Type B pancreatic cell (in vitro differentiated cells): ENCODE data around the gene MEF2C. TPM values are rescaled to one million over a fixed set of nuclear protein-coding genes. Genes with fewer than 3 reads are reported as not detected.

Experiments
- DNase-seq: peaks from one replicate; pipeline ENCODE4 v3.0.0; 2021; ENCODE audit warnings: mixed read lengths; ENCODE audit not compliant: unreplicated experiment; ENCODE audit errors: extremely low spot score
- H3K27ac Mint-ChIP-seq: 2 replicates; pipeline ENCODE4 v1.8.0; 2021; ENCODE audit warnings: mild to moderate bottlenecking, mixed read lengths
- H3K27me3 Mint-ChIP-seq: 2 replicates; pipeline ENCODE4 v1.8.0; 2021; ENCODE audit warnings: mixed read lengths
- H3K36me3 Mint-ChIP-seq: 2 replicates; pipeline ENCODE4 v1.8.0; 2021; ENCODE audit warnings: mixed read lengths
- H3K4me1 Mint-ChIP-seq: one replicate; pipeline ENCODE4 v1.8.0; 2021; ENCODE audit warnings: mixed read lengths; ENCODE audit not compliant: unreplicated experiment
- H3K4me3 Mint-ChIP-seq: 2 replicates; pipeline ENCODE4 v1.8.0; 2021; ENCODE audit warnings: mild to moderate bottlenecking, mixed read lengths
- H3K9me3 Mint-ChIP-seq: 2 replicates; pipeline ENCODE4 v1.8.0; 2021; ENCODE audit warnings: mixed read lengths
- CTCF ChIP-seq: fragments of 200-600 bp; sonication (generic); conservative IDR thresholded peaks from 2 replicates; pipeline ENCODE4 v1.5.0; 2021; ENCODE audit warnings: antibody characterized with exemption, mild to moderate bottlenecking
- total RNA-seq: library from RNA; stranded (reverse); gene quantifications from 2 replicates; pipeline ENCODE4 v1.2.1, GENCODE V29; 2021; ENCODE audit warnings: low replicate concordance

The MEF2C gene
- total RNA-seq, 1 donor from 2014 or later: 12.0 TPM

DNA sequence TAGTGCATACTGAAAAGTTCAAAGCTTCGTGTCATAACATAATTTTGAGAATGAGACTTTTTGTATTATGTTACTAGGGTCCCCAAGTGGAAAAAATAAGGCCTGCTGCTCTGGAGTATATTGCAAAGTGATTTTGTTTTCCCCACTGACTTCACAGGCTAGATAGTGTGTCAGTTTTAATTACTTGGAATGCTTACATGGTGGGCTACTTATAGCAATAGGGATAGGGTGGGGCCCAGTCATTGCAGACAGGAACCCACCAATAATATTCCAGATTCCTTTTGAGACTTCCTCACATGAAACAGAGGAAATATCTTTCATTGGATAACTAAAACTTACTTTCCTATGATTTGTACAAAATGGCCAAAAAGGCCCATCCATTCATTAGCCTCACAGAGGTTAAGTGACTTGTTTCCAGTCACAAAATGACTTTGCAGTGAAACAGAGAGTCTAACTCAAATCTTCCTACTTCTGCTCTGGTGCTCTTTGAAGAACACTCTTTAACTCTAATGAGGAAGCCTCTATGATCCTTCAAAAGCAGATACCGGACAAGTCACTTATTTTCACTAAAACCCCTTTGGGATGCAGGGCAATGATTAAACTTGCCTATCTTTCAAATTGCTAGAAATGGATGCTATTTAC is 16.2 kb upstream of the MEF2C start:
- Mint-ChIP-seq H3K4me1 (no peaks in the 10 kb centered on the region), H3K4me3 (no peak overlapping the region), H3K9me3 (no peaks in the 10 kb centered on the region), H3K27me3 (no peaks in the 10 kb centered on the region), H3K27ac (no peak overlapping the region), H3K36me3 (no peaks in the 10 kb centered on the region)
- no peak for TF ChIP-seq CTCF
- no peak for DNase-seq

DNA sequence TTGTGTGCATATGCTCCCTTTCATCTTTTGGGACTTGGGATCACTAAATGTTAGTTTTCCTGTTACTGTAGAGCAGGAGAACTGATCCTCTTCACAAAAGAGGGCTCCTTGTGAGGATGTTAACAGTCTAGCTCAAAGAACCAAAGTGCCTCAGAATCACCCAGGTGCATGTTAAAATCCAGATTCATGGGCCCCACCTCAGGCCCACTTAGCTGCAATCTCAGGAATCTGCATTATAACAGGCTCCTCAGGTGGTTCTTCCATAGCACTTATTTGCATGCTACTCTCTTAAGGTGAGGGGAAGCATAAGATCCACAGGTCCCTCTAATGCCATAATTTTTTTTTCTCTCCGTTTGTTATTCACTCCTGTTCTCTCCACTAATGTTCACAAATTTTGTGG is 14.8 kb upstream of the MEF2C start:
- no peak overlapping the region for H3K27ac Mint-ChIP-seq
- TF ChIP-seq CTCF: no peak
- DNase-seq: no peak

DNA sequence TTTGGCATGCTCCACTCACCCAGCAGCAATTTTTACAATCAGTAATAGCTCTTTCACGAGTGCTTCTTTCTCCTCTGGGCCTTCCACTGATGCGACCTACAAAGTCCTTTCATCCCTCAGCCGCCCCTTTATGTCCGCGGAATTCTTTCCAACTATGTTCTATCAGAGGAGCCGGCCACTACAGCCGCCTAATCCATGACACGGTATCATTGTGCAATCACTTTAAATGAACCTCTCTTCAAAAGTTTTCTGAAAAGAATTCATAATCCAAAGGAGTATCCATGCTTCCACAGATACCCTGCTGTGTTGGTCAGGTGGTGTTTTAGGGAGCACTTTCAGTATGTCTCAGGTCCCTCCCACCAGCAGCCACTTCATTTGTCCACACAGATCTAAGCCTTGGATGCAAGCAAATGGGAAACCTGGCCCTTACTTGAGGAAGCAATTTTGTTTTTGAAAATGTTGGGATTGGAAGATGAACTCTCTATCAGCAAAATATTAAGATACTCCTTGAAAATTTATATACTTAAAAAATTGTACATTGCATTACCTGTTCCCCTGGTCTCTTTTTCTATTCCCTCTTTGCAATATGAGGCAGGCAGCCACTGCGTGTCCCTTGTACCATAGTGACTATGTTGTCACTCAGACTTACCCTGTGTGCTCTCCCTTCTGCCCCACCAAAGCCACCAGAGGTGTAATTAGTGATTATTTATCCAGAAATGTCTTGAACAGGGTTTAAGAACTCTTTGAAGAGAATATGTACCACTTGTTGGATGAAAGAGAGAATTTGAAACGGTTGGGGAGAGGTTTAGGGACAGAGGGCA is 12.9 kb upstream of the MEF2C start:
- no peak overlapping the region for H3K27ac Mint-ChIP-seq
- H3K4me3 Mint-ChIP-seq: no peak overlapping the region
- no peaks in the 10 kb centered on the region for H3K9me3 Mint-ChIP-seq
- DNase-seq: no peak
- TF ChIP-seq CTCF: no peak
- no peaks in the 10 kb centered on the region for H3K4me1 Mint-ChIP-seq
- no peaks in the 10 kb centered on the region for H3K36me3 Mint-ChIP-seq
- H3K27me3 Mint-ChIP-seq: peaks cover 6% of the 10 kb centered on the region

More for the DNA sequence above, 14.8 kb upstream of the MEF2C start:
- no peaks in the 10 kb centered on the region for H3K9me3 Mint-ChIP-seq
- H3K36me3 Mint-ChIP-seq: no peaks in the 10 kb centered on the region
- H3K4me3 Mint-ChIP-seq: no peak overlapping the region
- no peaks in the 10 kb centered on the region for H3K4me1 Mint-ChIP-seq
- H3K27me3 Mint-ChIP-seq: no peaks in the 10 kb centered on the region

- Mint-ChIP-seq H3K27ac (no peak overlapping the region), H3K27me3 (peaks cover 36% of the 10 kb centered on the region), H3K4me1 (no peaks in the 10 kb centered on the region), H3K4me3 (no peak overlapping the region), H3K9me3 (no peaks in the 10 kb centered on the region), H3K36me3 (no peaks in the 10 kb centered on the region)
- TF ChIP-seq CTCF: no peak
- DNase-seq: no peak
These were observed 9.7 kb upstream of the MEF2C start for GRCh38 chr5:88892669-88893068.

DNA sequence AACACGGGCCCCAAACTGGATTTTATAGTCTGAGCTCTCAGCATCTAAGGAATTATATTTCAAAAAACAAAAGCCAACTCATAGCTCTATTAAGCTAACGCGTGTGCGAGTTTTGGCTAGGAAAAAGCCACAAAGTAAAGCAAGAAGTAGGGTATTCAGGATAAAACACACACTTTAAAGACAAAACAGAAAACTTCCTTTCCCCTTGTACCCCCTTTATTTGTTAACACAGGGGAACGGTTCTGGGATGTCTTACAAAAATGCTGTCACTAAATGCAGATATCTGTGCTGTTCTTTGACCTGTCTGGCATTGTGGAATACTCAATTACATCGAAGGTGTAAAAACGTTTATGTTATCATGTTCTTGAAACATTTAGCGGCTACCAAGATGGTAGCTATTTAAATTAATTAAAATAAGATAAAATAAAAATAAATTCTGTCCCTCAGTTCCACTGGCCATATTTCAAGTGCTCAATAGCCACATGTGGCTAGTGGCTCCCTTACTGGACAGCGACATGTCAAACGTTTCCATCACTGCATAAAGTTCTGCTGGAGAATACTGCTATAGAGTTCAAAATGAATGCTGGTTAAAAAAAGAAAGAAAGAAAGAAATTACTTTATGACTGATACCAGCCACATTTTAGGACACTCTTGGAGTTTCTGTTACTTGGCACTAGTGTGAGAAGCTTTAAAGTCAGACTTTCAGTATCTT is 7.2 kb upstream of the MEF2C start:
- H3K36me3 Mint-ChIP-seq: no peaks in the 10 kb centered on the region
- H3K9me3 Mint-ChIP-seq: no peaks in the 10 kb centered on the region
- no peak for DNase-seq
- H3K27me3 Mint-ChIP-seq: peaks cover 58% of the 10 kb centered on the region
- H3K4me1 Mint-ChIP-seq: no peaks in the 10 kb centered on the region
- H3K27ac Mint-ChIP-seq: no peak overlapping the region
- no peak for TF ChIP-seq CTCF
- peak overlapping the region; percentile 88 for H3K4me3 Mint-ChIP-seq
